ENCODE data around the gene SLC39A10.

Gene SLC39A10

GRCh38 chr2:195730912-195731311 lies 73.9 kb downstream of the SLC39A10 start:
- DNase-seq = no peak

GRCh38 chr2:195732574-195732973 lies 75.5 kb downstream of the SLC39A10 start:
- DNase-seq = no peak

GRCh38 chr2:195733831-195734230 lies 76.8 kb downstream of the SLC39A10 start:
- no peak for DNase-seq

GRCh38 chr2:195734395-195734794 lies 77.4 kb downstream of the SLC39A10 start:
- no peak for DNase-seq

GRCh38 chr2:195734931-195735330 lies 77.9 kb downstream of the SLC39A10 start:
- DNase-seq = no peak

- no peak for DNase-seq
Observed at GRCh38 chr2:195735347-195735746, 78.3 kb downstream of the SLC39A10 start.

DNA sequence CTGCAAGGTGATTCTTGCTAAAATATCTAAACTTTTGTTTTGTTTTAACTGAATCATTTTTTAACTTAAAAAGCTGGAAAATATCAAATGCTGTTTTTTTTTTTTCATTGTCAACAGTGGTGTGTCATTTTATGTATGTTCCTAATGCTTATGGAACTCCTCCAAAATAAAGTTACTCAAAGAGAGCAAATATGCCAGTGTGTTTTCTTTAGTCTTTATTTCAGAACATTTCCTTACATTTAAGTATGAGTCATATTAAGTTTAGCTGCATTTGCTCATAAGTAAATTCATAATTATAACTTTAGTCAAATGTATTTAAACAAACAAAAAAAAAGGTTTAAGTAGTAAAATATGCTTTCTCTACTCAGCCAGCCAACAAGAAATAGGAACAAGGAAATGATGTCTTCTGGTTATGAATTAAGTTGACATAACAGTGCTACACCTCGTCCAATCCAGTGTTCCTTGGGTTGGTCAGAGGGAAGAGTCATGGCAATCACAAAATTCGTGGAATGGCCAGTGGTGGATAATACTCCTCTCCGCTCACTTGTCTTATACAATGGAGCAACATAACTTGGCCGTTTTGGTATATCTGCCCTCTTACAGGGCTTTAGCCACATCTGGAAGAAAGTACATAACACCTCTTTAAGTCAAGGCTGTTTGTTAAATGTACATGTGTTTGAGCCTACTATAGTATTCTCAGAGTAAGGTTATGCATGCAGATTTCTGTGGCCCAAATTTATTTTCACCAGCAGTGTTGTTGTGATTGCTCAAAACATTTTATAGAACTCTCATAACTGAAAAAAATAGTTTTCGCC lies 80.7 kb downstream of the SLC39A10 start:
- no peak for DNase-seq

DNA sequence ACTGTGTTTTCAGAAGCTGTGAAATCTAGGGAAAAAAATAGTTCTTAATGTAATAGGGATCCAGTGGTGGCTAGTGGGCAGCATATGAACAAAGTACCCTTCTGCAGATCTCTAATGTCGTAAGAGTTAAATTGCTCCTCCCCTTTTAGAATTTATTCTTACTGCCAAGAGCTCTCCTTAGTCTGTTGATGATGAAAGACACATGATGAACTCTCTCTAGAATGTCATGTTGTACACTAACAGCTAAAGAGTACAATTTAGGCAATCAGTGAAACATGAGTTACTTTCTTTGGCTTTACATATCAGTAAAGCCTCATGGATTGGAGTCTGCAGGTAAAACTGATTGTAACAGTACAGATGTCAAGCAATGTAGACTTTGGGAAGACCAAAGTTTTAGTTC lies 84.2 kb downstream of the SLC39A10 start:
- no peak for DNase-seq

DNA sequence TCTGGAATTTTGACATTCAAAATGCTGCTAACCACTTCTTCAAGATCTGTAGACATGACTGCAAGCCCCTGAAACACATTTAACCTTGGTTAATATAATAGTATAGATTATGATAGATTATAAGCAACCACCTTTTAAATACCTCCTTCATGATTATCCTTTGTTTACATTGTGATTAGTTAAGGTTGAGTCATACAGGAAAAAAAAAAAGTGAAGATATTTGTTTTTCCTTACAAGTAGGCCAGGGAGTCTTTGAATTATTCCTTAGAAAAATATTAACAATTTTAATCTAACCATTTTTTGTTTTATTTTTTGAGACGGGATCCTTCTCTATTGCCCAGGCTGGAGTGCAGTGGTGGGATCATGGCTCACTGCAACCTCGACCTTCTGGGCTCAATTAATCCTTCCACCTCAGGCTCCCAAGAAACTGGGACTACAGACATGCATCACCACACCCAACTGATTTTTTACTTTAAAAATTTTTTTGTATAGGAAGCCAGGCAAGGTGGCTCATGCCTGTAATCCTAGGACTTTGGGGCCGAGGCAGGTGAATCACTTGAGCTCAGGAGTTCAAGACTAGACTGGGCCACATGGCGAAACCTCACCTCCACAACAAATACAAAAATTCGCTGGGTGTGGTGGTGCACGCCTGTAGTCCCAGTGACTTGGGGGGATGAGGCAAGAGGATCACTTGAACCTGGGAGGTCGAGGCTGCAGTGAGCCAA lies 99.4 kb downstream of the SLC39A10 start:
- DNase-seq = no peak

DNA sequence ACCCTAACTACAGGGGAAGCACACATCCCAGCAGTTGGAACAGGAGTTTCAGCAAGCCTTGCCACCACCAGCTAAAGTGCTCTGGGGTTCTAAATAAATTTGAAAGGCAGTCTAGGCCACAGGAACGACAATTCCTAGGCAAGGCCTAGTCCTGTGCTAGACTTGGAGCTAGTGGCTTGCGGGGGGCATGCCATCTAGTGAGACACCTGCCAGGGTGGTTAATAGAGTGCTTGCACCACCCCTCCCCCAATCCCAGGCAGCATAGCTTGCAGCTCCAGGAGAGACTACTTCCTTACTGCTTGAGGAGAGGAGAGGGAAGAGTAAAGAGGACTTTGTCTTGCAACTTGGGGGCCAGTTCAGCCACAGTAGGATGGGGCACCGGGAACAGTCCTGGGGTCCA lies 101.8 kb downstream of the SLC39A10 start:
- DNase-seq = no peak

DNA sequence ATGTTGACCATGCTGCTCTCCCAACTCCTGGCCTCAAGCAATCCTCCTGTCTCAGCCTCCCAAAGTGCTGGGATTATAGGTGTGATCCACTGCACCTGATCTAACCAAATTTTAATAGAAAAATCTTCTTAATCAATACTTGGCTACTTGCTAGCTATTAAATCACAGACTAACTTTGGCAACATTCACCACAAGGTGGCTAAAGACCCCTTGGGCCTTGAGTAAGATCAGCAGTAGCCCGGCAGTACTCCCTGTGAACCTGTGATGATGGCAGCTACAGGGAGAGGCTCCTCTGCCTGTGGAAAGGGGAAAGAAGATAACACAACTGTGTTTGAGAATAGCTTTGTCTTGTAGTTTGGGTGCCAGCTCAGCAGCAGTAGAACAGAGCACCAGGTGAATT lies 102.9 kb downstream of the SLC39A10 start:
- no peak for DNase-seq

DNA sequence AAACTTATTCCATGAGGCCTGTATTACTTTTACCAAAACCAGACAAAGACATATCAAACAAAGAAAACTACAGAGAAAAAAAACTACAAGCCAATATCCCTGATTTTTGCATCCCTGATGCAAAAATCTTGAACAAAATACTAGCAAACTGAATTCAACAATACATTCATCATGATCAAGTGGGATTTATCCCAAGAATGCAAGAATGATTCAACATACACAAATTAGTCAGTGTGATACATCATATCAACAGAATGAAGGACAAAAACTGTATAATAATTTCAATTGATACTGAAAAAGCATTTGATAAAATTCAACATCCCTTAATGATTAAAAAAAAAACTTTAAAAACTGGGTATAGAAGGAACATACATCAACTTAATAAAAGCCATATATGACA lies 106.8 kb downstream of the SLC39A10 start:
- DNase-seq = no peak

GRCh38 chr2:195766691-195767090 lies 109.7 kb downstream of the SLC39A10 start:
- no peak for DNase-seq

GRCh38 chr2:195768431-195768830 lies 111.4 kb downstream of the SLC39A10 start:
- DNase-seq = no peak

DNA sequence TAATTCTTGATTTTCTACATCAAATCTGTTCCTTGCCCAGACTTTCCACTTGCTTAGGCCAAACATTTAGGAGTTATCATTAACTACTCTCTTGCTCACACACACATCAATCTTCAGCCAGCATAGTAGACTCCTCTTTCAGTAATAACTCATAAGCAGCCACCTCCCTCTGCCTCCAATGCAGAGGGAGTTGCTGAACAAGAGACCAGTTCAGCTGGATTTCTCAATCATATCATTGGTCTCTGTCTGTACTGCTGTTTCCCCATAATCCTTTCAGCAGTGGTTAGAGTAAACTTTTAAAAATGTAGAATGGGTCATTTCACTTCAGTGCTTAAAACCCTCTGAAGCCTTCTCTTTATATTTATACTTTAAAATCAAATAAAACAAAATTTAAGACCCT lies 112.9 kb downstream of the SLC39A10 start:
- no peak for DNase-seq

GRCh38 chr2:195779491-195779890 lies 122.5 kb downstream of the SLC39A10 start:
- DNase-seq = no peak

DNA sequence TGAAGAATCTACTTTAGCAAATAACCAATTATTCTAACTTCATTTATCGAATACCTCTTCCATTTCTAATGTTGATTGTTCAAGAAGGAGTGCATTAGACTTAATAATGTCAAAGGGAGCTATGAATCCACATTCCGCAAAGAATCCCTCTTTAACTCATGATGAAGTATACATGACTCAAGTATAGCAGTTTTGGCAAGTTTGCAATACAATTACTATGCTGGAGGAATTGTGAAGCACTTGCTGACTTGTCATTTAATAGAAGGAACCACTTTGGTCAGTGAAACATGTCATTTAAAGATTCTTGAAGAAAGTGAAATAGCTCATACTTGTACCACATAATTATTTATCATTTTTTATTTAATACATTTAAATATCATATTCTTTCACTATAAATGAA lies 125.1 kb downstream of the SLC39A10 start:
- DNase-seq = no peak
